HepG2 (cell line): ENCODE data around the gene TBXAS1. TPM values are rescaled to one million over a fixed set of nuclear protein-coding genes. Genes with fewer than 3 reads are reported as not detected.

ENCODE experiments used
- ATAC-seq: fragments of 200-7000 bp; cut with Tn5 transposase; 3 replicates; pipeline ENCODE4 v1.9.1; 2020; ENCODE audit warnings: mild to moderate bottlenecking, moderate library complexity
- BruUV-seq: library from RNA; stranded (reverse); fragments of 400-500 nt; replicated peaks from 2 replicates; lab custom pipeline; 2021; lab: Mats Ljungman, UMichigan
- CTCF ChIA-PET: fragments of 300-600 bp; formaldehyde crosslinking; extraction: SDS; loops from one replicate; lab custom pipeline; 2021; ENCODE audit warnings: low total read pairs, inconsistent platforms, low intra/inter-chr PET ratio; lab: Yijun Ruan, JAX
- POLR2A ChIA-PET: fragments of 350-600 bp; sonication (Branson Sonifier 250); formaldehyde crosslinking; loops from one replicate; lab custom pipeline; 2020; ENCODE audit warnings: antibody characterized with exemption, inconsistent platforms; lab: Yijun Ruan, JAX
- DNase-seq: peaks from one replicate; pipeline ENCODE4 v3.0.0-alpha.2; 2015; ENCODE audit warnings: low spot score
- FAIRE-seq: peaks from 3 replicates; lab custom pipeline; 2011; peaks lifted over from hg19 to GRCh38; lab: Jason Lieb, UNC
- H2AFZ ChIP-seq: one replicate; pipeline ENCODE4 v1.6.1; 2011; ENCODE audit warnings: low read length, inconsistent platforms
- H3K27ac ChIP-seq: fragments of 300-600 bp; 3 replicates; pipeline ENCODE4 v1.8.0; 2011; ENCODE audit warnings: mixed run types, mild to moderate bottlenecking, mixed read lengths, low read length, inconsistent platforms; ENCODE audit not compliant: insufficient read depth; ENCODE audit errors: extremely low read length
- H3K27me3 ChIP-seq, 2 experiments: fragments of 200-600 bp in 1 of 2; 2 replicates in 1 of 2; 3 replicates in 1 of 2; pipeline versions ENCODE4 v1.6.0 to v1.8.0; 2011; ENCODE audit warnings: low read length in 2 of 2, mild to moderate bottlenecking in 2 of 2, moderate library complexity in 2 of 2, inconsistent platforms in 1 of 2; ENCODE audit not compliant: insufficient read depth in 2 of 2, control insufficient read depth in 1 of 2
- H3K36me3 ChIP-seq, 2 experiments: fragments of 200-600 bp in 1 of 2; replicated peaks in 1 of 2; 2 replicates in 1 of 2; 3 replicates in 1 of 2; pipeline versions ENCODE4 v1.5.1 to v1.8.0; 2011; ENCODE audit warnings: low read length in 2 of 2, inconsistent platforms in 1 of 2; ENCODE audit not compliant: insufficient read depth in 2 of 2, control insufficient read depth in 1 of 2
- H3K4me1 ChIP-seq: 2 replicates; pipeline ENCODE4 v1.5.1; 2012; ENCODE audit warnings: low read length, inconsistent platforms; ENCODE audit not compliant: insufficient read depth
- H3K4me2 ChIP-seq: 2 replicates; pipeline ENCODE4 v1.6.0; 2011; ENCODE audit warnings: low read depth, low read length, inconsistent platforms
- H3K4me3 ChIP-seq, 3 experiments: fragments of 200-600 bp in 1 of 3; sonication (generic), shearing (Covaris generic) in 1 of 3; replicated peaks in 1 of 3; 2 replicates each; pipeline ENCODE4 v1.5.1; 2011 to 2016; ENCODE audit warnings: low read length in 3 of 3, inconsistent platforms in 2 of 3, low read depth in 2 of 3, mild to moderate bottlenecking in 2 of 3, control low read depth in 1 of 3, mixed read lengths in 1 of 3; ENCODE audit not compliant: insufficient read depth in 1 of 3
- H3K79me2 ChIP-seq: one replicate; pipeline ENCODE4 v1.6.1; 2011; ENCODE audit warnings: low read length, inconsistent platforms; ENCODE audit not compliant: insufficient read depth
- H3K9ac ChIP-seq: 2 replicates; pipeline ENCODE4 v1.6.0; 2011; ENCODE audit warnings: mild to moderate bottlenecking, low read depth, low read length, inconsistent platforms; ENCODE audit not compliant: insufficient read depth
- H3K9me3 ChIP-seq: 2 replicates; pipeline ENCODE4 v1.5.1; 2012; ENCODE audit warnings: mild to moderate bottlenecking, low read length
- H4K20me1 ChIP-seq: 2 replicates; pipeline ENCODE4 v1.6.0; 2011; ENCODE audit warnings: inconsistent platforms, mild to moderate bottlenecking, low read length, moderate library complexity; ENCODE audit not compliant: insufficient read depth
- ARNT ChIP-seq: fragments of 450-650 bp; IDR thresholded peaks from 2 replicates; pipeline ENCODE4 v1.6.1; 2017
- ATF7 ChIP-seq, 2 experiments: fragments of 450-650 bp in 1 of 2; sonication (generic) in 1 of 2; formaldehyde crosslinking in 1 of 2; IDR thresholded peaks; 2 replicates each; pipeline versions ENCODE4 v1.4.0 to v1.6.1; 2016 to 2020; ENCODE audit warnings: antibody characterized with exemption in 1 of 2, mild to moderate bottlenecking in 1 of 2, missing genetic modification reagents in 1 of 2
- ZNF496 ChIP-seq: sonication (generic); formaldehyde crosslinking; IDR thresholded peaks from 2 replicates; pipeline ENCODE4 v1.8.1; 2023; ENCODE audit warnings: mild to moderate bottlenecking, moderate library complexity, missing genetic modification reagents; ENCODE audit not compliant: insufficient replicate concordance
- ZNF724P ChIP-seq: sonication (generic); formaldehyde crosslinking; IDR thresholded peaks from 2 replicates; pipeline ENCODE4 v1.8.0; 2022; ENCODE audit warnings: missing genetic modification reagents, borderline replicate concordance
- WGBS: methylation state at CpG from one replicate; pipeline ENCODE4 v1.1.6; 2017; ENCODE audit warnings: low lambda C conversion rate; 5-methylcytosine and 5-hydroxymethylcytosine counted together
- in situ Hi-C: cut with HindIII; loops from 2 replicates; pipeline ENCODE4 v1.10.0; 2017; ENCODE audit warnings: low pct_unique_long_range_greater_than_20kb; ENCODE audit not compliant: extremely low pct_ligation_motif_present
- intact Hi-C: fragments of 100-400 bp; cut with micrococcal nuclease; formaldehyde crosslinking; loops from one replicate; pipeline ENCODE4 v1.10.0; 2022; ENCODE audit not compliant: unreplicated experiment
- polyA plus RNA-seq, 8 experiments: library from polyadenylated mRNA; depleted of rRNA in 3 of 8; stranded (reverse) in 7 of 8; unstranded in 1 of 8; fragments of >200 nt; fragmentation: Illumina TruSeq in 4 of 8; extraction: Trizol in 4 of 8; gene quantifications; 2 replicates each; pipeline versions ENCODE4 v1.2.1 to v1.2.3, GENCODE V29; 2011 to 2016; ENCODE audit warnings: low read depth in 4 of 8, missing spikeins in 1 of 8, mixed read lengths in 1 of 8; ENCODE audit not compliant: insufficient read depth in 1 of 8
- total RNA-seq, 5 experiments: library from RNA; depleted of rRNA; stranded (reverse); fragments of >200 nt; fragmentation: Illumina TruSeq; extraction: Trizol; gene quantifications; 2 replicates each; pipeline ENCODE4 v1.2.3, GENCODE V29; 2016; ENCODE audit warnings: low read depth in 1 of 5

The TBXAS1 gene
- total and polyA plus RNA-seq, 2 of the 13 experiments (the other 11 are each of a cell fraction or from before 2014, with no cell fraction given) = 4.0 to 4.9 TPM

GRCh38 chr7:140031364-140031763, 202.3 kb downstream of the TBXAS1 start:
- H4K20me1 ChIP-seq = no peaks in the 10 kb centered on the region
- 100% methylated on average over 1 of the region's 1 CpG for WGBS
- no peak overlapping the region for H3K27ac ChIP-seq
- H3K9ac ChIP-seq = no peak overlapping the region
- no peak overlapping the region for H3K4me3 ChIP-seq
- FAIRE-seq (no peak), ATAC-seq (no peak), DNase-seq (no peak)
- H3K79me2 ChIP-seq = no peaks in the 10 kb centered on the region
- intact Hi-C loops (no loop called here), in situ Hi-C loops (no loop called here)
- TF ChIP-seq ZNF496 (CRISPR knock-in tag) (no peak), ATF7 (IDR thresholded peaks at IDR 0.05) (peak; percentile 28; the same call in 1 of the 2 replicates), ATF7 (CRISPR knock-in tag; IDR thresholded peaks at IDR 0.05) (no peak), ZNF724P (no peak)
- ChIA-PET POLR2A (no interaction called here), CTCF (no interaction called here)
- BruUV-seq = no TSS peak
- no peak overlapping the region for H3K4me2 ChIP-seq
- no peaks in the 10 kb centered on the region for H3K4me1 ChIP-seq
- H3K36me3 ChIP-seq = peaks cover 4 to 10% of the 10 kb centered on the region in 2 experiments; a peak in 3 of 5 replicates
- no peaks in the 10 kb centered on the region for H3K9me3 ChIP-seq
- no peak overlapping the region for H2AFZ ChIP-seq
- H3K27me3 ChIP-seq = no peaks in the 10 kb centered on the region

- no peaks in the 10 kb centered on the region for H3K4me1 ChIP-seq
- H4K20me1 ChIP-seq = no peaks in the 10 kb centered on the region
- no peak overlapping the region for H3K27ac ChIP-seq
- H3K4me2 ChIP-seq = no peak overlapping the region
- H3K9me3 ChIP-seq = no peaks in the 10 kb centered on the region
- BruUV-seq = no TSS peak
- H3K9ac ChIP-seq = no peak overlapping the region
- no peaks in the 10 kb centered on the region for H3K79me2 ChIP-seq
- DNase-seq = no peak
- no peak overlapping the region for H2AFZ ChIP-seq
- H3K36me3 ChIP-seq = peaks cover 5 to 23% of the 10 kb centered on the region in 2 experiments; a peak in 4 of 5 replicates
- no peak for TF ChIP-seq ARNT
- TF ChIP-seq, all 625 proteins: peak for 0
- ChIA-PET CTCF (no interaction called here), POLR2A (no interaction called here)
- no peak for ATAC-seq
- in situ Hi-C loops (no loop called here), intact Hi-C loops (no loop called here)
- 87% methylated on average over 8 of the region's 8 CpGs for WGBS
- H3K4me3 ChIP-seq = no peak overlapping the region
- H3K27me3 ChIP-seq = no peaks in the 10 kb centered on the region
- no peak for FAIRE-seq
These were observed 204.0 kb downstream of the TBXAS1 start for GRCh38 chr7:140033036-140033435.
